AG09319 (cell line): ENCODE data around the gene XPC.

Experiments used
- DNase-seq: peaks from one replicate; pipeline ENCODE4 v3.0.0-alpha.2; 2010; ENCODE audit warnings: low read depth; ENCODE audit errors: extremely low read depth
- TF ChIP-seq, protein P1 (sequence below): IDR thresholded peaks from 2 replicates; pipeline ENCODE4 v1.5.1; 2011; ENCODE audit warnings: low read depth, mild to moderate bottlenecking, inconsistent platforms, low read length, moderate library complexity

XPC gene

DNA sequence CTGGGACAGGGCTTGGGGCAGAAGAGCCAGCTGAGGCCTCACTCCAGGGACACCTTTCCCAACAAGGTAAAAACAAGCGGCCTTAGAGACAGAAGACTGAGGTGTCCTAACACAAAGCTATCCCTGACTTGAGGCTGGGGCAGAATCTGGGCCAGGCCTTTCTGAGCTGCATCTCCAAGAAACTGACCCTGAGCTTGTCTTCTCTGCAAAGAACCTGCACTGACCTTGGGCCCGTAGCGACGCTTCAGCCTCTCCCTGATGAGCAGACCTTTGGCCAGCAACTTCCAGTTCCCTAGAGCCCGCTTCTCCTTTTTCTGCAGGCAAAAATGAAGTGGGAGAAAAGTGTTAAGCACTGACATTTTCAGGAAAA lies 31.4 kb downstream of the XPC start:
- TF ChIP-seq, protein P1, sequence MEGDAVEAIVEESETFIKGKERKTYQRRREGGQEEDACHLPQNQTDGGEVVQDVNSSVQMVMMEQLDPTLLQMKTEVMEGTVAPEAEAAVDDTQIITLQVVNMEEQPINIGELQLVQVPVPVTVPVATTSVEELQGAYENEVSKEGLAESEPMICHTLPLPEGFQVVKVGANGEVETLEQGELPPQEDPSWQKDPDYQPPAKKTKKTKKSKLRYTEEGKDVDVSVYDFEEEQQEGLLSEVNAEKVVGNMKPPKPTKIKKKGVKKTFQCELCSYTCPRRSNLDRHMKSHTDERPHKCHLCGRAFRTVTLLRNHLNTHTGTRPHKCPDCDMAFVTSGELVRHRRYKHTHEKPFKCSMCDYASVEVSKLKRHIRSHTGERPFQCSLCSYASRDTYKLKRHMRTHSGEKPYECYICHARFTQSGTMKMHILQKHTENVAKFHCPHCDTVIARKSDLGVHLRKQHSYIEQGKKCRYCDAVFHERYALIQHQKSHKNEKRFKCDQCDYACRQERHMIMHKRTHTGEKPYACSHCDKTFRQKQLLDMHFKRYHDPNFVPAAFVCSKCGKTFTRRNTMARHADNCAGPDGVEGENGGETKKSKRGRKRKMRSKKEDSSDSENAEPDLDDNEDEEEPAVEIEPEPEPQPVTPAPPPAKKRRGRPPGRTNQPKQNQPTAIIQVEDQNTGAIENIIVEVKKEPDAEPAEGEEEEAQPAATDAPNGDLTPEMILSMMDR, result no peak
- DNase-seq, result no peak

DNA sequence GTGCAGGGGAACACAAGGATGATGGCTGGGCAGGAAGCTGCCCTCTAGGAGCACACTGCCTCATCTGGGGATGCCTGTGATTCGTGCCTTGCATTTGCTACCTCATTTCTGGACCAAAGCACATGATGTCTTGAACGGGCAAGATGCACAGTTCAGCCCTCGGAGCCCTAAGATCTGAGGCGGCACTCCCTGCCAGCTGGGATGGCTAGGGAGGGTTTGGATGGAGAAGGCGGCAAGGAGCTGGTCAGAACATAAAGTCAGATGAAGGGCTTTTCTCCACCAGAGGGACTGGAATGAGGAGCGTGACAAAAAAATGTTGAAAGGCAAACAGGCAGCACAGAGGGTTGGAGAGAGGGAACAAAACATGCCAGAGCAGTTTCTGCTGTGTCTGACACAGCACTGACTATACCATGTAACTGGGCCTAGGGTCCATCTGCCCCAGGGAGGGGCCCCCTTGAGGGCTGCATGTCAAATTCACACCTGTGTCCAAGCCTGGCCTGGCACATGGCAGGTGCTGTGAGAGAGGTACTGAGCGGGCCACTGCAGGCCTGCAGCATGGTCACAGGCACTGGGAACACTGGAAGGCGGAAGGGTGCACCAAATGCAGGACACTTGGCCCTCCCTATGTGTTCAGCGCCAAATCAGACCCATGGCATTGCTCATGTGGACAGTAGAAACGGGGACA lies 31.9 kb downstream of the XPC start:
- TF ChIP-seq, protein P1, result no peak
- DNase-seq, result no peak

DNA sequence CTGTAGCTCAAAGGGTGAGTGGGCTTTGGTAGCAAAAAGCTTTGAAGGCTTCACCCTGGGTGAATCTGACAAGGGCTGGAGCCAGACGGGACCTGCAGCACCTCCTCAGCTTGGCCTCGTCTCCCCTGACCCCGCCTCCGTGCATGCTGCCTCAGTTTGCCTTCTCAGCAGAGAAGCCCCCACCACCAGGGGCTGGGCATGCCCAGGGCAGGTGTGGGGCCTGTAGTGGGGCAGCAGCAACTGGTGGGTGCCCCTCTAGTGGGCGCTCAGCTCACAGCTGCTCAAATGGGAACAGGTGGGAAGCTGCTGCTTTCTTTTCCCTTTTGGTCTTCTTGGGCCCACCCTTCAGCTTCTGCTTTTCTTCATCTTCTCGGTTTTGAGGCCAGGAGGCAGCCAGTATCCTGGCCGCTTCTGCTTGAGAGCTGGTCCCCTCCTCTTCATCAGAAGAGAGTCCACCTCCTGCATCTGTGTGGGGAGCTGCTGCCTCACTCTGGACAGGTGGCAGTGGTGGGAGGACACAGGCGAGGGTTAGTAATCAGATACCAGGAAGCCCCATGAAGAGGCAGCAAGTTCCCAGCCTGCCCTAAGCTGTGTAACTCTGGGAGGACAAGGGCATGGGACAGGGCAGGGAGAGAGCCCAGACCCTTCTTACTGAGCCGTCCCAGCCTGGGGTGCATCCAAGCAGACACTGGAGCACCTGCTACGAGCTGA lies 32.6 kb downstream of the XPC start:
- DNase-seq, result no peak

GRCh38 chr3:14145236-14145635 lies 33.2 kb downstream of the XPC start:
- TF ChIP-seq, protein P1, result no peak
- DNase-seq, result no peak

More for the DNA sequence above, 32.6 kb downstream of the XPC start:
- TF ChIP-seq, protein P1, result no peak

- DNase-seq, result peak; percentile 99
- TF ChIP-seq, protein P1, result no peak
These were observed 33.9 kb downstream of the XPC start for GRCh38 chr3:14144423-14145075.

GRCh38 chr3:14143271-14144225 lies 34.9 kb downstream of the XPC start:
- TF ChIP-seq, protein P1, result no peak
- peak; percentile 82 for DNase-seq
